BE2C (cell line): ENCODE results near the gene TRPM4.
"Not testable (repeated sequence)": the region's sequence is repeated elsewhere in the genome, so short reads cannot be mapped to it uniquely, and the experiment has no call there.

ENCODE experiments used
- DNase-seq: peaks from one replicate; pipeline ENCODE4 v3.0.0-alpha.2; 2020
- H3K27me3 ChIP-seq: fragments of 250-450 bp; sonication (Bioruptor Pico); 2 replicates; pipeline ENCODE4 v1.5.1; 2020; ENCODE audit warnings: mild to moderate bottlenecking
- H3K36me3 ChIP-seq: fragments of 250-450 bp; sonication (Bioruptor Pico); 2 replicates; pipeline ENCODE4 v1.5.1; 2020; ENCODE audit warnings: mild to moderate bottlenecking
- H3K4me1 ChIP-seq: fragments of 250-450 bp; sonication (Bioruptor Pico); 2 replicates; pipeline ENCODE4 v1.5.1; 2020
- H3K4me3 ChIP-seq: 2 replicates; pipeline ENCODE4 v1.5.1; 2011; ENCODE audit warnings: low read depth, low read length
- H3K9me3 ChIP-seq: fragments of 250-450 bp; sonication (Bioruptor Pico); 2 replicates; pipeline ENCODE4 v1.5.1; 2020
- CTCF ChIP-seq: IDR thresholded peaks from 2 replicates; pipeline ENCODE4 v1.5.1; 2012; ENCODE audit warnings: mild to moderate bottlenecking, low read depth, low read length

TRPM4 gene

GRCh38 chr19:49214701-49215100, 57.1 kb downstream of the TRPM4 start:
- H3K27me3 ChIP-seq: no peaks in the 10 kb centered on the region
- H3K4me1 ChIP-seq: peaks cover 6% of the 10 kb centered on the region; the same call in 1 of the 2 replicates
- TF ChIP-seq CTCF: no peak
- no peak for DNase-seq
- H3K9me3 ChIP-seq: no peaks in the 10 kb centered on the region
- no peak overlapping the region for H3K4me3 ChIP-seq
- H3K36me3 ChIP-seq: no peaks in the 10 kb centered on the region

GRCh38 chr19:49216071-49216470, 58.5 kb downstream of the TRPM4 start:
- TF ChIP-seq CTCF: no peak
- no peak overlapping the region for H3K4me3 ChIP-seq

GRCh38 chr19:49217382-49217781, 59.8 kb downstream of the TRPM4 start:
- Histone ChIP-seq H3K4me3 (no peak overlapping the region), H3K9me3 (no peaks in the 10 kb centered on the region), H3K4me1 (no peaks in the 10 kb centered on the region), H3K27me3 (no peaks in the 10 kb centered on the region), H3K36me3 (no peaks in the 10 kb centered on the region)
- DNase-seq: no peak
- TF ChIP-seq CTCF: no peak

More at GRCh38 chr19:49216071-49216470, 58.5 kb downstream of the TRPM4 start:
- DNase-seq: no peak
- no peaks in the 10 kb centered on the region for H3K27me3 ChIP-seq
- H3K9me3 ChIP-seq: no peaks in the 10 kb centered on the region
- H3K36me3 ChIP-seq: no peaks in the 10 kb centered on the region
- peaks cover 6% of the 10 kb centered on the region; the same call in 1 of the 2 replicates for H3K4me1 ChIP-seq

GRCh38 chr19:49222011-49222410, 64.4 kb downstream of the TRPM4 start:
- no peak for DNase-seq
- Histone ChIP-seq H3K36me3 (no peaks in the 10 kb centered on the region), H3K4me3 (no peak overlapping the region), H3K9me3 (no peaks in the 10 kb centered on the region), H3K4me1 (no peaks in the 10 kb centered on the region), H3K27me3 (no peaks in the 10 kb centered on the region)
- TF ChIP-seq CTCF: no peak

- Histone ChIP-seq H3K36me3 (no peaks in the 10 kb centered on the region), H3K4me1 (no peaks in the 10 kb centered on the region), H3K9me3 (no peaks in the 10 kb centered on the region), H3K4me3 (no peak overlapping the region), H3K27me3 (no peaks in the 10 kb centered on the region)
- TF ChIP-seq CTCF: no peak
- no peak for DNase-seq
Observed at GRCh38 chr19:49222528-49222927, 64.9 kb downstream of the TRPM4 start.

- H3K36me3 ChIP-seq: no peaks in the 10 kb centered on the region
- no peaks in the 10 kb centered on the region for H3K9me3 ChIP-seq
- no peak for TF ChIP-seq CTCF
- DNase-seq: no peak
- no peak overlapping the region for H3K4me3 ChIP-seq
- no peaks in the 10 kb centered on the region for H3K4me1 ChIP-seq
- no peaks in the 10 kb centered on the region for H3K27me3 ChIP-seq
Observed at GRCh38 chr19:49223472-49223871, 65.9 kb downstream of the TRPM4 start.

GRCh38 chr19:49224441-49224840, 66.8 kb downstream of the TRPM4 start:
- DNase-seq: not testable (repeated sequence)

More at GRCh38 chr19:49224441-49224840, 66.8 kb downstream of the TRPM4 start:
- H3K4me1 ChIP-seq, H3K36me3 ChIP-seq, H3K9me3 ChIP-seq, H3K27me3 ChIP-seq, H3K4me3 ChIP-seq: not testable (repeated sequence)
